GM18870 (cell line): ENCODE data around the gene CNN3.
A peak's percentile ranks its signal among the peaks of the same experiment; 100 is the strongest.

Source experiments
- ATAC-seq: cut with Tn5 transposase; IDR thresholded peaks from one replicate; pipeline ENCODE4 v1.9.1; 2021; ENCODE audit warnings: moderate library complexity; ENCODE audit not compliant: unreplicated experiment

CNN3 gene

DNA sequence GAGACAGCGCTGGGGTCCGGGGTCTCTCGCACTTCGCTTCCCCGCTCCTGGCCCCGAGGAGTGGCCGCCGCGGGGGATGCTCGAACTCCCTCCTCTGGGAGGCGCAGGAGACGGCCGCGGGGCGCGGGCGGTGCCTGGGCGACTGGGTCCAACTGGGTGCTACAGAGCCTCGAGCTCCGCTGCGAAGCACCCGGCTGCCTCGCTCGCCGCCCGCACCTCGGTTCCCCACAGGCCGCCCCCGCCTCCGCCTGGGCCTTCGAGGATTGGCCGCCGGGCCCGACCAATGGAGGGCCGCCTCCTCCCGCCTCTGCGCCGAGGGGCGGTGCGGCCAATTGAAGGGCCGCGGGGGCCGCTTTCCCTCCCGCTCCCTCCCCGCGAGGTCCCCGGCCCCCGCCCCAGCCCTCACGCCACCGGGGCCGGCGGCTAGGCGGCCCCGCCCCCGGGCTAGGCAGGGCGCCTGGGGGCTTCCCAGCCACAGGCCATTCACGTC is at the start of gene CNN3:
Gene CNN3 (minus strand): TSS at position 196 of the 490 bp plus-strand sequence. CDS start 216 bp downstream, outside the sequence.
- peak; percentile 53 for ATAC-seq

DNA sequence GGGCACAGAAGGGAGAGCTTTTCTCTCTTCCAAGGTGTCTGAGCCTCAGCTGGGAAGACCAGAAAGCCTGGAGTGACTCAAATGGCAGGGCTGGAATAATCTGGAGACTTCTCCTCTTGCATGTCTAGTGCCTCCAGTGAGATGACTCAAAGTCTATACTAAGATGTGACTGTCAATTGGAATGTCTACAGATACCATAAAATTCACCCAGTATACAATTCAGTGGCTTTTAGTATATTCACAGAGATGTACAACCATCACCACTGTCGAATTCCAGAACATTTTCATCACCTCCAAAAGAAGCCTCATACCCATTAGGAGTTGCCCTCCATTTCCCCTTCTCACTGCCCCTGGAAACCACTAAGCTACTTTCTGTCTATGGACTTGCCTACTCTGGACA is 47.9 kb upstream of the CNN3 start:
- ATAC-seq = no peak

DNA sequence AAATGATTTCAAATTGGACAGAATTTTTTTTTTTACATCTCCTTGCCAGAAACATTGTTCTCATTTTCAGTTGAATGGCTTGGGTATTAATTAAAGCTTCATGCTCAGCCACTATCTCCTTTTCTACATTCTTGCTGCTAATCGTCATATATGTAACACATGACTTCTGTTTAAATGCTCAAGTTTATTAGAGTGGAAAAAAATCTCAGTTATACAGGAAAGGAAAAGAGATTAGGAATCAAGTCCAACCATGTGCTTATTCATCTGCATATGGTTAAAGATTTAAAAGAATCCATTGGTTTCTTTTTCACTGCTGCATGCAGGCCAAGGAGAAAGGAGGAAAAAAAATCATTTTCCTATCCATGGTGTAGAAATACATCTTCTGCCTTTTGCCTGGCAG is 47.3 kb upstream of the CNN3 start:
- no peak for ATAC-seq

DNA sequence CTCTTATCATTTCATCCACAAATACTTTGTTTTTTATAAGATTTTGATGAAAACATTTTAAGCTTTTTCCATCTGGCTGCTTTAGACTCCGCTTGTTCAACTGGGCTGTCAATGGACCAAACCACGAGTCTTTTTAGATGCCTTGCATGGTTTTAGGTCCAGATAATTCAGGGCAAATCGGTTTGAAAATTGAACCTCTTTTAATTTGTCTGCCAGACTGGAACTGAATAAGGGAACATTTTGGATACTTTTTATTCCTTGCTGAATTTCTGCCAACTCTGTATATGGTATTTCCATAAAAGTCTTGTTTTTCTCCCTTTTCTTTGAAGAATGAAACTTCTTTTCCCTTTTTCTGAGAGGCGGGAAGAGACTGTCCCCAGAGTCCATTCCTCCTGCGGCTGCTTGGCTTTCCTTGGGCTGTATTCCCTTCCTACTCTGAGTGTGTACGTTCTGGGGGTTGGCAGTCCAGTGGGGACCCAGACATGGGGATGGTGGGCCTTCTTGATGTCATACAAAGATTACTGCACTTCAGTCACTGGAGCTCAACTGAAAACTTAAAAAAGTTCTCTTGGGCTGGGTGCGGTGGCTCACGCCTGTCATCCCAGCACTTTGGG is 46.5 kb upstream of the CNN3 start:
- no peak for ATAC-seq

DNA sequence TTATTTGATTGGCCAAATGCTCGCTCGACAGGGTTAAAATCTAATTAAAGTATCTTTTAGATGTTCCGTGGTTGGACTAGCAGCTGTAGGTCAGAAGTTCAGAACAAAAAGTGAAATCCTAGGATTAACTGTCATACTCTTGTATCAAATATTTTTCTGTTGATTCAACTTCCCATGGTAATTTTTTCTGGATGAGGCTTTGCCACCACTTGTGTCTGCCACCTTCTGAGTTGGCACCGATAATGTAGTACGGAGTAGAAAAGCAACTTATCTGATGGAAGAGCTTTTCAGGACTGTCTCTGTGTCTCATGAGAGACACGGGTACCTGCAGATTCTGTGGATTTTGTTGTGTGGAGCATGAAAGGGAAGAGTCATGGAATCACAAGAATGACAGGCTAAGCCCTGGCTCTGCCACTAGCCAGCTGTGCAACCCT is 44.6 kb upstream of the CNN3 start:
- ATAC-seq = no peak

DNA sequence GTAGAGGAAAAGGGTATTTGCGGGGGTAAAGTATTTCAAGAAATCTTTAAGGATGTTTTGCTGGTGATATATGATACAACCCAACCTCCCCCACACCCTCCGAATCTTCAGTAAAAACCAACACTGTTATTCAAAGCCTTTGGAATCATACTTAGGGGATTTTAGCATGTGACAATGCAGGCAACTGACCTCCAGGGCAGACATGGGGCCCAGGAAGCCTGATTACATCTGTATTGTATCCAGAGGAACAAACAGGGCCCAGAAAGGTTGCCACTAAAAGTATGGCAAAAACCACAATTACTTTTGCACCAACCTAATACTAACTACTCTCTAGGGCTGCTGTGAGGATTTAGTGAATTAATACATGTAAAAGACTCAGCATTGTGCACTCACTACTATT is 43.9 kb upstream of the CNN3 start:
- ATAC-seq = no peak

DNA sequence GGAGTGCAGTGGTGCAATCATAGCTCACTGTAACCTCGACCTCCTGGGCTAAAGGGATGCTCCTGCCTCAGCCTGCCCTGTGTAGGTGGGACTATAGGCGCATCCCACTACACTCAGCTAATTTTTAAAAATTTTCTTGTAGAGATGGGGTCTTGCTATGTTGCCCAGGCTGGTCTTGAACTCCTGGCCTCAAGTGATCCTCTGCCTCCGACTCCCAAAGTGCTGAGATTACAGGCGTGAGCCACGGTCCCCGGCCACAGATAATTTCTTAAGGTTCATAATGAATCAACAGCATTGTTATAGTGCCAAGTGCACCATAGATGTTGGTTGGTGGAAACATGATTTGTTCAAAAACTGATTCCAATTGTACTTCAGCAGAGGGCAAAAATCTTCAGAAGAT is 42.2 kb upstream of the CNN3 start:
- no peak for ATAC-seq

DNA sequence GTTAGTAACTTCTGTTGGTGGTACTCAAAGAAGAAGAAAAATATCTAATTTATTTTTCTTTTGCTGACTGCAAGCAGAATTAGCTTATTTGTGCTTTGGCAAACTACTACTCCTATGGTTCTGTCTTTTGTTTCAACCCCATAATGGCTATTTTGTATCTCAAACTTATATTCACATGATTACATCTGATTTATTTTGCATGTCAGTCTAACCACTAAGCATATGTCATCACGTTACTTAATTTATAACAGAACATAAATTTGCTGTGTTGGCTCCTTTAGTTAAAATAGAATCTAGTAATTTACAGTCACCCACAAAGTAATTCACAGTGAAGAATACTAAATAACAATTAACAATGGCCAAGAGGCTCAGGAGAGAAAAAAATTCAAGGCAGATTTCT is 39.1 kb upstream of the CNN3 start:
- ATAC-seq = no peak

DNA sequence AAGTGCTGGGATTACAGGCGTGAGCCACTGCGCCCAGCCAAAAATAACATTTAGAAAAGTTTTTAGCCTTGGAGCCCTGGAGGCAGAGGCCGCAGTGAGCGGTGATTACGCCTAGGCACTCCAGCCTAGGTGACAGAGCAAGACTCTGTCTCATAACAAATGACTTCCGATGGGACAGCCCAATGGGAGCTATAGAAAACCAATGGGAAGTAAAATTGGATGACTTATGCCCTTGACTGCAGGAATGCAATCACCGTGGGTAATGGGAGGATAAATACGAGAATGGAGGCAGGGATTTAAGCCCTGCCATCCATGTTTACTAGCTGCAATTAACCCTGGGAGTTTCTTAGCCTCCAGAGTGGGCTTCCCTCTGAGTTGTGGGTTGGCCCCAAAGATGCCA is 37.0 kb upstream of the CNN3 start:
- no peak for ATAC-seq

DNA sequence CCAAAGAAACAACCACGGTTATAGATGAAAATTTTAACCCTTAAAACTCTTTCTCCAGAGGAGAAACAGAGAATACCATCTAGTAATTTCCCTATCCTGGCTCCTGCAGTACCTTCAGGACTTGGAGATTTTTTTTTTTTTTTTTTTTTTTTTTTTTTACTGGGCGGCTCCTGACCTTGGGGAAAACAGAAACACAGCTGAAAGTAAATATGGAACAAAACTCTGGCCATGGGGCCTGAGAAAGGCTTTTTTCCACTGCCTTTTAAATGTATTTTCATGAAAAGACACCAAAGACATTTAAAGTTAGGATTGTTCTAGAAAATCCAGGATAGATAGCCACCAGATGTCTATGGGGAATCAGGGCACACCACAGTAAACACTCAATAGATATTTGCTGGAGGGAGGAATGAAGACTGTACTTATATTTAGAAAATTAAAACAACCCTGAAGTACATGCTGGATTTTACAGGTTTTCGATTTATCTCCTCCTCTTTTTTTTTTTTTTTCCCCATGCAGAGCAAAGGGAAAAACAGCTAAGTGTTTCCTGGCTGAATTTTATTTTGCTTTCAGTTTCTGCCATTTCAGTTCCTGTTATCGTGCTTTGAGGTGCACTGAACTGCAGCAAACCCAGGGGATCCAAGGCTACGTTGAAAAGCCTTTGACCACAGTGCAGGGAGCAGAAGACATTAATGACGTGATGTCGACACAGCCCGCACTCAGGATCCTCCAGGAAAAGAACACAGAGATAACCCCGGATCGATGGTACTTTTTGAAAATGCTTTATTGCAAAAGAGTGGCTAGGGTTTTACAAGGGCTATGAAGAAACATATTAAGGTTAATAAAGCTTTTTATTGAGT is 35.7 kb upstream of the CNN3 start:
- ATAC-seq = peak; percentile 95

DNA sequence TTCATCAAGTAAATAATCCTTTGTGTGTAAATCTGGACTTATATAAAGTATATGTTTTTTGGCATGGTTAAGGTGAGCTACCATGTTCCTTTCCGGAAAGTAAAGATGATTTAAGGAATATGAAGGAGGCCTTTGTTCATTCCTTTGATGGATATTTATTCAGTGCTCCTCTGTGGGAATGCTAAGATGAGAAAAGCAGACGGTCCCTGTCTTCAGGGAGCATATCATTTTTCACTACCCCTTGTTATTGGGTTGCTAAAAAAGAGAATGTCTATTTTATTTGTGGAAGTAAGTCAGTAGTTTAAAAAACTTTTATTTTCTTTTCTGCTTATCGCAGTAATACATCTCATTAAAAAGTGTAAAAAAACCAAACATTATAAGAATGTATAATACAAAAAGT is 35.1 kb upstream of the CNN3 start:
- no peak for ATAC-seq

DNA sequence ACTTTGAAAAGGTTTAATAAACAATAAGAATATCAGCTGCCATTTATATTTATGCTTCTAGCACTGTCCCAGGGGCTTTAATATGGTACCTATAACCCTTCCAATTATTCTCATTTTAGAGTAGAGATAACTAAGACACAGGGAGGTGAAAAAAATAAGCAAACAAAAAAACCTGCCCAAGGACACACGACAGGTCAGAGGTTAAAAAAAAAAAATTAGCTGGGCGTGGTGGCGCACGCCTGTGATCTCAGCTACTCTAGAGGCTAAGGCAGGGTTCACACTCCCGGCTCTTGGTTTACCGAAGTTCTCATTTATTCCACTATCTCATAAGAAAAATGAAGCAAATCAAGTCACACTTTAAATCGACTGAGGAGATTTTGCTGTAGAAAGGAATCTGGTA is 34.7 kb upstream of the CNN3 start:
- ATAC-seq = no peak

DNA sequence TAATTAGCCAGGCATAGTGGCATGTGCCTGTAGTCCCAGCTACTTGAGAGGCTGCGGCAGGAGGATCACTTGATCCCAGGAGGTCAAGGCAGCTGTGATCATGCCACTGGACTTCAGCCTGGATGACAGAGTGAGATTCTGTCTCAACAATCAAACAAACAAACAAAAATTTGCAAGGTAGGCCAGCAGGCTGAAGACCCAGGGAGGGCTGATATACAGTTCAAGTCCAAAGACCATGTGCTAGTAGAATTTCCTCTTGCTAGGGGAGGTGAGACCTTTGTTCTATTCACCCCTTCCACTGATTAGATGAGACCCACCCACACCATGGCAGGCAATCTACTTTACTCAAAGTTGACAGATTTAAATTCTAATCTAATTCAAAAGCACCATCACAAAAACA is 31.2 kb upstream of the CNN3 start:
- ATAC-seq = no peak

DNA sequence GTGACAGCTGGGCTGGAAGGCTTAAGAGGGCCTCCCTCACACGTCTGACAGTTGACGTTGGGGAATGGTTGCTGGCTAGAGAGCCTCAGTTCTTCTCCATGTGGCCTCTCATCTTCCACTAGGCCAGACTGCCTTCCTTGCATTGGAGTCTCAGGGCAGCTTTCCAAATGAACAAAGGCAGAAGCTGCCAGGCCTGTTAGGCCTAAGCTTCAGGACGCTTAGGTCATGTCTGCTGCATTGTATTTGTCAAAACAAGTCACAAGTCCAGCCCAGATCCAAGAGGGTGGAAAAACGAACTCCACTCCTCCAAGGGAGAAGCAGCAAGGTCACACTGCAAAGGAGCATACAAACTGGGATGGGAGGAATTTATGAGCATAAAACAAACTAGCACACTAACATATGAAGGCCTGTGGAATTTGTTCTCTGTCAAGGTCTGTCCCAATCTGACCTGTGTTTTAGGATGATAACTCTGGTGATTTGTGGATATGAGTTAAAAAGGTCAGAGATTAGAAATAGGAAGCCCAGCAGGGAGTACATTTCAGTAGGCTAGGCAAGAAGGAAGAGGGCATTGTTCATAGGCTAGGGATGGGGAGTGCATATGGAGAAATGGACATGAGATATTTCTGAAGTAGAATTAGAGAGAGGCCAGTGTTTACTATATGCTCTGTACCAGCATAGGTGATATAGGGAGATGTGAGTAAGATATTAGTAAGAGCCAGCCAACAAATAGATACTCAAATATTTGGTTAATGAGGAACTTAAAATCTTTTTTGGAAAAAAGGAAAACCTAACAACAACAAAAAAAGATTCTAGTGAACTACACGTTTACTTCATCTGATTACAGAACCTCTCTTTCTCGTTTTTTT is 29.1 kb upstream of the CNN3 start:
- no peak for ATAC-seq

DNA sequence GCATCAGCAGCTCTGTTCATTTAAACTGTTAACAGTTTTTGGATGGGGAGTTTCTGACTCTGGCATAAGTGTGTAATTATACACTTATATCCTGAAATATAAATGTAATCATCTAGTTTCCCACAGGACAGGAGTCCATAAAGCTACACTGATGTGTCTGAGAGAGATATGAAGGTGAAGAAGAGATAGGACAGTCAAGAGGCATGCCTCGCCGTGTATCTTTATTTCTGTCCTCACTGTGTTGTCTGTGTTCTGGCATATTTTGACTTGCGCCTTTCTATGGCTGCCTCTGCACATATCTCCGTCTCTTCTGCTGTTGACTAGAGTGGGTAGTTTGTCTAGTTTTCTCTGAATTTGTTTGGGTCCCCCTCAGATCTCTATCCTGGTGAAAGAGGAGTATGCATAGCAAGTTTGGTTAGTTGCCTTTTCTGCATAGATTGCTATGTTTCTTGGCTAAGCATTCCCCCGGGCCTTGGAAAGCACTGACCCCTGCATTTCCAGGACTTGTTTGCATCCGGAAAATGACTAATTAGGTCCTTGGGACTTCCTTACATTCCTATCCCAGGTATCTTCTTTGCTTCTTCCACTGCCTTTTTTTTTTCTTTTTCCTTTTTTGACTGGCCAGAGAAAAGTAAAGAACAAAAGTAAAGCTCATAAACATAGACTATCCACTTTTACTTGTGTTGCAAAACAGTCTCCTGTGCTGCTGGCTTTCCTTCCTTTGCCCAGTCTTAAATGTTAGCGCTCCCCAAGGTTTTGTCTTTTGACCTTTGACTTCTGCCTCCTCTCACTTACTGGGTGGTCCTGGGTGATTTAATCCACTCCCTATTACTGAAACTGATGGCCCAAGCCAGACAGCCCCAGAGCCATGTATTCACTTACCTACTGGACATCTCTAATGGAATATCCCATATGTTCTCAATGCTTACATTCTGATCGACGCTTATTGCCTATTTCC is 27.6 kb upstream of the CNN3 start:
- no peak for ATAC-seq

DNA sequence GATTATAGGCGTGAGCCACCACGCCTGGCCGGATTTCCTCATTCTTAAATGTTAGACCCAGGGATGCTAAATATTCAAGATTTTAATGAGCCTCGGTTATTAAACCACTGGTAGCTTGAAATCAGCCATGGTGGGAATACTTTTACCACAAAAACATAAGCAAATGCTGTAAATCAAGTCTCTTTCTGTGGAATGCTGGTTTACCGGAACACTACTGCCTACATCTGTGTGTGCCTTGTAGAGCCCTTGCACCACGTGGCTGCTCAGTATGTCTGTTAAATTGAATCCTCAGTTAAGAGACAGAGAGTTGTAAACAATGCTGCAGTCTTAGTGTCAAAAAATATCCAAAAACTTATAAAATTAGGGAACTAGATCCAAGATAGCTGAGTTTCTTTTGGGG is 26.8 kb upstream of the CNN3 start:
- no peak for ATAC-seq

DNA sequence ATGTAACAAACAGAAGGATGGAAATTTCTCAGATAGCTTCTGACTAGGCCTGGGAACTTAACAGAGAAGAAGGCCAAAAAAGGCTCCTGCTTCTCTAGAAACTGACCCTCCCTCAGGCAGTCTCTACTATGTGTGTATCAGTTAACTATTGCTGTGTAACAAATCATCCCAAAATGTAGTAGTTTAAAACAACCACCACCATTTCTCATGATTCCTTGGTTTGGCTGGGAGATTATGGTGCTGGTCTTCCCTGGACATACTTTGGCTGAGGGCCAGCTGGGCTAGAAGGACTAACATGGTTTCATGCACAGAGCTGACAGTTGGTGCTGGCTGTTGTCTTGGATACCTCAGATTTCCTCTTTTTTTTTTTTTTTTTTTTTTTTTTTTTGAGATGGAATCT is 26.2 kb upstream of the CNN3 start:
- no peak for ATAC-seq

DNA sequence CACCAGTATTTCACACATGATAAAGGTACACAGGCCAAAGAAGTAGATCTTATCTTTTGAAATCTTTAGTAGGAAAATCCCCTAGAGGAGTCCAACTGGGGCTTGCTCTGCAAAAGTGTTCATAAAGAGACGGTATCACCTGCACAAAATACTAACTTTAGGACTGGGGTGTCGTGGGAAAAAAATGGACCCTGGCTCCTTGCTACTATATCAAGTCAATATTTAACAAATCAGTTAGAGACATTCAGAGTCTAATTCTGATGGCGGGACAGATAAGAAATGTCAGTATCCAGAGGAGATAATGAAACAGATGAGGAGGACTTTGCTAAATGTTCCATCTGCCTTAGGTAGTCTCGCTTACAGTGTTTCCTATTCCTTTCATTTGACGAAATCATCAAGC is 25.6 kb upstream of the CNN3 start:
- no peak for ATAC-seq

DNA sequence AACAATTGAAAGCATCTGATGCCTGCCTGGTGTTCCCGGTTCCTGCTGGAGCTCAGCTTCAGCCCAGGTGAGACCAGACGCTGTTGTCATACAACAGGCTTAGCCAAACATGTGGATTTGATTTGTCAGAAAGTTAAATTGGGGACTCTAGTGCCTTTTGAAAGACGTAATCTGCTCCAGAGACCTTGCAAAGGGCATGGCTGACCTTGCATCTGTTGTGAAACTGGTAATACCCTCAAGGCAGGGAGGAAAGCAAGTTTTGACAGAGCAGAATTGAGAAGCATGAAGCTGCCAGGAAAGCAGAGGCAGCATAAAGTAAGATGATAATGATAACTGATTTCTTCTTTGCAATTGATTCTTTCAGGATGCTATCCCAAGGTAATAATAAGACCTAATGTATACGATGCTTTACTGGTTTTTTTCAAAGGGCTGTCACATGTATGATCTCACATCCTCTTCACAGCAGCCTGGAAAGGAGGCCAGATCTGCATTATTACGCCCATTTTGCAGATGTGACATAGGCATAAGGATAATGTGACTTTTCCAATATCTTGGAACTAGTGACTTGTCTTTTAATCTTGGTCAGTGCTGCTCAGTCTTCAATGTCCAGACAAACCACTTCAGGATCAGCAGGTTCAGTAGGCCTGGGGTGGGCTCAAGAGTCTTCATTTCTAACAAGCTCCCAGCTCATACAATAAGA is 24.7 kb upstream of the CNN3 start:
- no peak for ATAC-seq

DNA sequence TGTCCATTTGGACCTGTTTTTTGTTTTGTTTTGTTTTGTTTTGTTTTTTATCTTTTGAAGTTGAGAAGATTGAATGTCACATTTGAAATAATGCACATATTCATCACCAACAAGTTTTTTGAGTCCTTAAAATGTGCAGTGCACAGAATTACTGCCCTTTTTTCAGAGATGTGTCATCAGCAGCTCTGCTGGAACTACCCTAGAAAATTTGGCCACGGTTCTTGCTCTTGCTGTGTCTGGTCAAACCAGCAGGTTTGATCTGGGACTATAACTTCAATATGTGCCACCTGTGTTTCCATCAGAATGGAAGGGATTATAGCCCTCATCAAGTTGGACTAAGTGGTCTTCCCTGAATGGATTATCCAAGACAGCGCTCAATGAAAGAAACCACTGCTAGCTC is 24.1 kb upstream of the CNN3 start:
- no peak for ATAC-seq
